SJCRH30 (cell line): Measurements from ENCODE around the gene CD28. TPM values are rescaled to one million over a fixed set of nuclear protein-coding genes. Genes with fewer than 3 reads are reported as not detected.
"Not testable (repeated sequence)": the region's sequence is repeated elsewhere in the genome, so short reads cannot be mapped to it uniquely, and the experiment has no call there.

Experiments
- DNase-seq, 2 experiments: peaks; one replicate each; pipeline ENCODE4 v3.0.0-alpha.2; 2015 to 2020
- H3K27ac ChIP-seq: fragments of 250-450 bp; sonication (Bioruptor Pico); 2 replicates; pipeline ENCODE4 v1.5.1; 2020; ENCODE audit warnings: mild to moderate bottlenecking, moderate library complexity
- H3K27me3 ChIP-seq: fragments of 250-450 bp; sonication (Bioruptor Pico); 2 replicates; pipeline ENCODE4 v1.5.1; 2020; ENCODE audit warnings: mild to moderate bottlenecking, moderate library complexity
- H3K36me3 ChIP-seq: fragments of 250-450 bp; sonication (Bioruptor Pico); 2 replicates; pipeline ENCODE4 v1.5.1; 2020; ENCODE audit warnings: mild to moderate bottlenecking, moderate library complexity
- H3K4me1 ChIP-seq: fragments of 250-450 bp; sonication (Bioruptor Pico); 2 replicates; pipeline ENCODE4 v1.5.1; 2020; ENCODE audit warnings: mild to moderate bottlenecking, moderate library complexity
- H3K4me3 ChIP-seq: fragments of 250-450 bp; sonication (Bioruptor Pico); 2 replicates; pipeline ENCODE4 v1.5.1; 2020; ENCODE audit warnings: mild to moderate bottlenecking, moderate library complexity
- H3K9me3 ChIP-seq: fragments of 250-450 bp; sonication (Bioruptor Pico); replicated peaks from 2 replicates; pipeline ENCODE4 v1.5.1; 2020; ENCODE audit warnings: mild to moderate bottlenecking, moderate library complexity
- total RNA-seq: library from RNA; depleted of rRNA; stranded (reverse); fragments of >200 nt; shearing (Covaris generic); gene quantifications from 2 replicates; pipeline ENCODE4 v1.2.3, GENCODE V29; 2014

Gene CD28
- total RNA-seq, 1 experiment from 2014 or later = 0.24 TPM

DNA sequence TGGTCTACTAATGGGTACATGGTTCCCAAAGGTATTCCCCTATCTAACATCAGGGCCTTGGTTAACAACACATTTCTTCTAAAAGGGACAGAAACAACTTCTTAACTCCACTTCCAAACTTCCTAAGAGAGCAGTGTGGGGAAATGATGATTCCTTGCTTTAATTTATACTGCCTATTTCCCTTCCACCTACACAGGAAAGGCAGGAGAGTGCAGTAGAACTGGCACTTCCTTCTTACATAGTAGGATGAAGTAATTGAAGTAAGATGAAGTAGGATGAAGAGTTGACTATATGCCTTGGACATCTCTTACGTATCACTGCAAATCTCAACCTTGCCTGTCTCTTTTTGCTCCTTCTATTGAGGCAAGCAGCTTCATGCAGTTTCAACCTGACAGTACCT is 54.7 kb downstream of the CD28 start:
- DNase-seq = no peak
- H3K27ac ChIP-seq = no peak overlapping the region
- no peaks in the 10 kb centered on the region for H3K4me1 ChIP-seq
- H3K9me3 ChIP-seq = peaks cover 3% of the 10 kb centered on the region; the same call in 1 of the 2 replicates
- no peaks in the 10 kb centered on the region for H3K27me3 ChIP-seq
- no peaks in the 10 kb centered on the region for H3K36me3 ChIP-seq
- H3K4me3 ChIP-seq = no peak overlapping the region

DNA sequence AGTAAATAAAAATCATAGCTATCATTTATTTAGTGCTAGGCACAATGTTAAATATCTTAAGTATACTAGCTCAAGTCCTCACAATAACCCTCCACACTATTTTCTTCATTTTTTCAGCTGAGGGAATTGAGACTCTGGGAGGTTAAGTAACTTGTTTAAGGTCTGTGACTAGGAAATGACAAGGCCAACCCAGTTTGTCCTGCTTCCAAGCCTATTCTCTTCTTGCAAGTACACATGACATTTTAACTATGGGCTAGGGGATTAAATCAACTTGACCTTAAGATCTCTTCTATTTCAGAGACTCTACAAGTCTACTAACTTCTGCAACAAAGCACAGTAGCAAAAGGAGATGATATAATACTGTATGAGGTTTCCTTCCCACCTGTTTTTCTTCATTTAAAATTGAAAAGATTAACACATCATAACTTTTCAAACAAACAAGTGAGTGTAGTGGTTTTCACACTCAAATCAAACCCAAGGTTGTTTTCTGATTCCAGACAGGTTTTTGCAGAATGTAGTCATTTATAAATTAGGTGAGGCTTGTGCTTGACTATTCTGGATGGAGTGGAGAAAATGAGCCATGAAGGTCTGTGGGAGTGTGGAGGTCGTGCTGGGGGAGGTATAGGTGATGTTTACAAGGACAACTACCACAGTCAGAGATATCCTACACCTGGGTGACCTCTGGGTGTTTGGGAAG is 57.0 kb downstream of the CD28 start:
- Histone ChIP-seq H3K27me3 (no peaks in the 10 kb centered on the region), H3K36me3 (no peaks in the 10 kb centered on the region), H3K27ac (no peak overlapping the region), H3K4me1 (no peaks in the 10 kb centered on the region), H3K9me3 (no peaks in the 10 kb centered on the region; the same call in 1 of the 2 replicates), H3K4me3 (no peak overlapping the region)
- no peak for DNase-seq

DNA sequence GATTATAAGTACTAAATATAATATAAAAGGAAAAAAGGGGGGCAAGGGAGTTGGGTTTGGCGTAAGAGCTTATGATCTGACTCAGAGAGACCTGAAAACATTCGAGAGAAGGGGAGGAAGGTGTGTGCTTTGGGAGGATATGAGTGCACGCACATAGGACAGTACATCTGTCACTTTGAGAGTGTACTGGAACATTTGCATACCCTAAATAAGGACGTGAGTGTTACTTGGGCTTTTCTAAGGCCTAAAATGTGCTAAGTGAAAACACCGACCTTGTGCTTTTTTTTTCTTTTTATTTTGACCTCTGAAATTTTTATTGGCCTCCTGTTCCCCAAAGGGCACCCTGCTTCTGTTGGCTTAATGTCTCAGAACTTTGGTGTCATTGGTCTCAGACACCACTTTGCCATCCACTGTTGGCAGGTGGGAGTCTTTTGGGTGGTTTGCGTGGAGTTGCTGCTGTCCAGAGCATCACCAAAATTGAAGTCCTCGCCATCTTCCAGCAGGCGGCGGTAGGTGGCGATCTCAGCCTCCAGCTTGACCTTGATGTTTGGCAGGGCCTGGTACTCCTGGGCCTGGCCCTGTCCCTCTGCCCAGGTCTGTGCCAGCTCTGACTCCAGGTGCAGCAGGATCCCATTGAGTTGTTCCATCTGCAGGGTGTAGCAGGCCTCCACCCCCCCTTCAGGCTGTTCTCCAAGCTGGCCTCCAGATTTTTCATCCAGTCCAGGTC is 57.7 kb downstream of the CD28 start:
- no peak for DNase-seq
- no peaks in the 10 kb centered on the region for H3K27me3 ChIP-seq
- H3K4me3 ChIP-seq = no peak overlapping the region
- no peaks in the 10 kb centered on the region; the same call in 1 of the 2 replicates for H3K9me3 ChIP-seq
- H3K4me1 ChIP-seq = no peaks in the 10 kb centered on the region
- no peaks in the 10 kb centered on the region for H3K36me3 ChIP-seq
- no peak overlapping the region for H3K27ac ChIP-seq

DNA sequence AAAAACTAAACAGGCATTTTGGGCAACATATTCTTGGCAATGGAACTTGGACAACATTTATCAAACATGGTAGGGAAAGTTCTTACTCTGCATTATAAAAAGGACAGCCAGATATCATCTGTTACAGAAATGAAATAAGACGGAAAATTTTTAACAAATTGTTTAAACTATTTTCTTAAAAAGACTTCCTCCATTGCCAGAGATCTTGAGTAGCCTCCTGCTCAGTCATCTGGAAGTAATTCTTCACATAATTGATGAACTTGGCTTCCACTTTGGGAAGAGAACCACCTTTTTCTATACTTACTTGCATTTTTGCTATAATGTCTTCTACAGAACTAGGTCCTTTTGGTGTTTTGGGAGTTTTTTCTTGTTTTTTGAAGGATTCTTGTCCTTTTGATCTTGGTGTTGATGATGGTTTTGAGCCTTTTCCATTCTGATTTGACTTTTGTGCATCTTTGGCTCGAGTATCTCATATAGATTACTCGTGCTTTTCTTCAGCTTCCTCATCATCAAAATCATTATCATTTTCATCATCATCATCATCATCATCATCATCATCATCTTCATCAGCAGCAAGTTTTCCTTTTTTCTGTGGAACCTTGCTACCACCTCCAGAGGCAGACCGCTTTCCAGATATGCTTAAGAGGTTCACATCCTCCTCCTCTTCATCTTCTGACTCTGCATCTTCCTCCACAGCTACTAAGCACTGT is 66.2 kb downstream of the CD28 start:
- no peaks in the 10 kb centered on the region for H3K27me3 ChIP-seq
- no peak for DNase-seq
- no peaks in the 10 kb centered on the region for H3K36me3 ChIP-seq
- H3K9me3 ChIP-seq = no peaks in the 10 kb centered on the region
- H3K4me3 ChIP-seq = no peak overlapping the region
- no peaks in the 10 kb centered on the region for H3K4me1 ChIP-seq
- H3K27ac ChIP-seq = no peak overlapping the region

DNA sequence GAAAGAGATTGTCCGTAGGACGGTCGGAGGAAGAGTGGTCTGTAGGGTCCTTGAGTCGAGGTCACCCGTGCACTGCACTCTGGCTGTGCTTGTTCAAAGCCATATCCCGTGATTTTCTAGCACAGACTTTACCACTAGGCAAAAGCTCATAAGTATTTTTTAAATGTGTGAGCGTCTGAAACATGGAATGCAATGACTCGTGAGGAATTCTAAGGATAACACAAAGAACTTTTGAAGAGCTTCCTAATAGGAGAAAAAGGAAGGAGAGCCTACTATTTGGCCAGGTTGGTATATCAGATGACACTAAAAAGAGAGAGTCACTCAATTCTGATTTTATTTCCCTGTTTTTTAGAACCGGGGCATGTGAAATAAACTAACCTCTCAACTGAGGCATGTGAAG is 68.3 kb downstream of the CD28 start:
- DNase-seq = no peak
- no peaks in the 10 kb centered on the region for H3K36me3 ChIP-seq
- H3K27me3 ChIP-seq = no peaks in the 10 kb centered on the region
- H3K9me3 ChIP-seq = no peaks in the 10 kb centered on the region
- no peak overlapping the region for H3K27ac ChIP-seq
- no peaks in the 10 kb centered on the region for H3K4me1 ChIP-seq
- no peak overlapping the region for H3K4me3 ChIP-seq

DNA sequence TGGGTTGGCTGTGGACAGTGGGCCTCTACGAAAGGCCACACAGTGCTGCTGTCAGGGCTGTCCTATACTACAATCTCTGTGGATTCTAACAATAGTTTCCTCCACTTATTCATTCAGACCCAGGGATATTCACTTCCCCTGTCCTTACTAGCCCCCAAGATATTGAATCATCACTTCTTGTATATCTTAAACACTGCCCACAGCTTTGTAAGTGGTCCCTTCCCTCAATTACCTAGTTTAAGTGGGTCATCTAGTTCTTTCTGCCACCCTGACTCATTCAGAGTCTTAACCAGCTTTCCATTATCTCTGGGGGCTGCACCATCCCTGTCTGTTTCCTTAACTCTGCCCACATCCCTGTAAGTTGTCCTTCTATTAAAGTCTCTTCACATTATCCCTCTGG is 69.2 kb downstream of the CD28 start:
- no peak overlapping the region for H3K27ac ChIP-seq
- DNase-seq = no peak
- H3K9me3 ChIP-seq = no peaks in the 10 kb centered on the region
- no peaks in the 10 kb centered on the region for H3K4me1 ChIP-seq
- H3K4me3 ChIP-seq = no peak overlapping the region
- no peaks in the 10 kb centered on the region for H3K36me3 ChIP-seq
- no peaks in the 10 kb centered on the region for H3K27me3 ChIP-seq

DNA sequence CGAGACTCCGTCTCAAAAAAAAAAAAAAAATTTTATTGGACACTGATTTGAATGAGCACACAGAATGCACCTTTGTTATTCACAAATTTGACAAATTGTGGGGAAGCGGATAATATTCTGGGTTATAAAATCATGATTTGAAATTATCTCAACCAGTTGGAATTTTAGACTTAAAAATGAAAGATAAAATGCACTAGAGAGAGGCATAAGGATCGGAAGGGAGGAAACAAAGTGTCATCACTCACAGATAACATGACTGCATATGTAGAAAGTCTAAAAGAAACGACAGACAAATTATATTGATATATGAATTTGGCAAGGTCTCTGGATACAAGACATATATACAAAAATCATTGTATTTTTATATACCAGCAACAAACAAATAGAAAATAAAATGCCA is 70.6 kb downstream of the CD28 start:
- H3K4me1 ChIP-seq = peaks cover 4% of the 10 kb centered on the region
- DNase-seq = no peak
- no peaks in the 10 kb centered on the region for H3K36me3 ChIP-seq
- H3K27ac ChIP-seq = no peak overlapping the region
- H3K4me3 ChIP-seq = no peak overlapping the region
- no peaks in the 10 kb centered on the region for H3K9me3 ChIP-seq
- no peaks in the 10 kb centered on the region for H3K27me3 ChIP-seq

DNA sequence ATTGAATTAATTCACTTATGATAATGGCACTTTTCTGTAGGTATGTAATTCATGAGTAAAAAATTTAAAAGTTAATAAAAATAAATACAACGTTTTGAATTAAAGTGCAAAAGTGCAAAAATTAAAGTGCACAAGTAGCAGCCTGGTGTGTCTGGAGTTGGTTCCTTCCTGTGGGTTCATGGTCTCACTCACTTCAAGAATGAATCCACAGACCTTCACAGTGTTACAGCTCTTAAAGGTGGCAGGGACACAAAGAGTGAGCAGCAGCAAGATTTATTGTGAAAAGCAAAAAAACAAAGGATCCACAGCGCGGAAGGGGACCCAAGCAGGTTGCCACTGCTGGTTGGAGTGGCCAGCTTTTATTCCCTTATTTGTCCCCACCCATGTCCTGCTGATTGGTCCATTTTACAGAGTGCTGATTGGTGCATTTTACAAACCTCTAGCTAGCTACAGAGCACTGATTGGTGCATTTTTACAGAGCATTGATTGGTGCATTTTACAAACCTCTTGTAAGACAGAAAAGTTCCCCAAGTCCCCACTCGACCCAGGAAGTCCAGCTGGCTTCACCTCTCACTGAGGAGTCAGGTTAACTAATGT is 73.1 kb downstream of the CD28 start:
- not testable (repeated sequence) for H3K27me3 ChIP-seq, DNase-seq

DNA sequence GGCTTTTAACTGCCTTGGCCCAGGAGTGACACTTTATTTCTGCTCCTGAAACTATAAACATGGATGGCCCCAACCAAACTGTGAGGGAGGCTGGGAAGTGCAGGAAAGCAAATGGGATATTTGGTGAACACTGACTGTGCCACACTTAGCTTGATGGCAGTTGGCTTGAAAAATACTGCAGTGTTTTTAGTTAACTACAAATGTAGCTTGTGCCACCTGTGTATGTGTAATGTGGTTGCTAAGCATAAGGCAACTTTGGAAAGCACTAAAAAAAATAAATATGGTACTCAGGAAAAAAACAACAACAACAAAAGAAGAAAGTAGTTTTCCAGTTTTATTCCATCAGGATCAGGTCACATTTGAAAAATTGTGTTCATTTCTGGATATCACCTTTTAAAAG is 73.8 kb downstream of the CD28 start:
- Histone ChIP-seq H3K9me3 (no peaks in the 10 kb centered on the region), H3K27ac (no peak overlapping the region), H3K4me3 (no peak overlapping the region), H3K27me3 (no peaks in the 10 kb centered on the region), H3K36me3 (no peaks in the 10 kb centered on the region), H3K4me1 (peaks cover 26% of the 10 kb centered on the region)
- no peak for DNase-seq

More for the DNA sequence above, 73.1 kb downstream of the CD28 start:
- not testable (repeated sequence) for H3K36me3 ChIP-seq, H3K9me3 ChIP-seq, H3K4me3 ChIP-seq, H3K27ac ChIP-seq
- peaks cover 26% of the 10 kb centered on the region for H3K4me1 ChIP-seq

DNA sequence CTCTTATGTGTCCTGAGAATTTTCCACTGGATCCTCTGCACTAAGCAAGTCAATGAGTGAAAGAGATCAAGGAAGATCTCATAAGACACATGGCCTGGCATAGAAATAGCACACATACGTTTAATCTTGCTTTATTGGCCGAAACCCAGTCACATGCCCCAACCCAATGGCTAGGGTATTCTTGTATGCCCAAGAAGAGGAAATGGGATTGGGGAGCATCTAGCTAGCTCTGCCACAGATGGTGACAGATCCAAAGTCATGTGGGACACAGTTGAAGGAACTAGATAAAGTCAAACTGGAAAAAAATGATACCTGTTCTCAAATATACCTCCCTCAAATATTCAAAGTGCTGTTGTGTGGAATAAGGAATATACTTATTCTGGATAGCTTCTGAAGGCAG is 74.7 kb downstream of the CD28 start:
- no peak for DNase-seq
- Histone ChIP-seq H3K27me3 (no peaks in the 10 kb centered on the region), H3K27ac (no peak overlapping the region), H3K4me3 (no peak overlapping the region), H3K36me3 (no peaks in the 10 kb centered on the region), H3K4me1 (peaks cover 26% of the 10 kb centered on the region), H3K9me3 (no peaks in the 10 kb centered on the region)

DNA sequence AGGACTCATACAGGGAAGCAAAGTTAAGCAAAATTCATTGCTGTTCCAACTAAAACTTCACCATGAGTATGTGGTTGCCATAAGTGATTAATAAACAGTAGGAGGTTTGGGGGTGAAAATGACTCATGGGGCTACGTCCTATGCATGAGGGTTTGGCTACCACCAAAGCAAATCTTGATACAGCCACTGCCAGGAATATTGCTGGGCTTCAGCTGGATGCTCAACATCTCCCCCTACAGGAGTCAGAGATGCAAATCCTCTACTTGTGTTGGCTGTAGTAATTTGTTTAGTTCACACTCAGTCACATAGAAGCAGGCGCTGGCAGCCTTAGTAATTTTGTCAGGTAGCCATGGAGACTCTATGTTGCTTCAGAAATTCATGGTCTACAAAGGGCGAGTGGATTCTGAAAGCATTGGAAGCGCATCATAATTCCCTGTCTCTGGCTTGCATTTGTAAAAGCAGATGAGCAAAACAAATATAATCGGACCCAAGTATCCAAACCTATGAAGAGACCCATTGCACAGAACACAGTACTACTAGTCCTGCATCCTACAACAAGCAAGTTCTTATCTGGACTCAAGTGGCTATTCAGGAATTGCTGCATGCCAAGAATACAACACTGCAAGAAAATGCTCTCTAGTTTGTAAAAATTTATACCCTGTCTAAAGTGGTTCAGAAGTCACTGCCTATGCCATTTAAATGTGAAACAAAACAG is 76.0 kb downstream of the CD28 start:
- Histone ChIP-seq H3K27me3 (no peaks in the 10 kb centered on the region), H3K4me1 (peaks cover 26% of the 10 kb centered on the region), H3K4me3 (no peak overlapping the region), H3K27ac (peak overlapping the region; percentile 33; the same call in 1 of the 2 replicates), H3K9me3 (no peaks in the 10 kb centered on the region), H3K36me3 (no peaks in the 10 kb centered on the region)
- DNase-seq = peak; percentile 76 to 88

DNA sequence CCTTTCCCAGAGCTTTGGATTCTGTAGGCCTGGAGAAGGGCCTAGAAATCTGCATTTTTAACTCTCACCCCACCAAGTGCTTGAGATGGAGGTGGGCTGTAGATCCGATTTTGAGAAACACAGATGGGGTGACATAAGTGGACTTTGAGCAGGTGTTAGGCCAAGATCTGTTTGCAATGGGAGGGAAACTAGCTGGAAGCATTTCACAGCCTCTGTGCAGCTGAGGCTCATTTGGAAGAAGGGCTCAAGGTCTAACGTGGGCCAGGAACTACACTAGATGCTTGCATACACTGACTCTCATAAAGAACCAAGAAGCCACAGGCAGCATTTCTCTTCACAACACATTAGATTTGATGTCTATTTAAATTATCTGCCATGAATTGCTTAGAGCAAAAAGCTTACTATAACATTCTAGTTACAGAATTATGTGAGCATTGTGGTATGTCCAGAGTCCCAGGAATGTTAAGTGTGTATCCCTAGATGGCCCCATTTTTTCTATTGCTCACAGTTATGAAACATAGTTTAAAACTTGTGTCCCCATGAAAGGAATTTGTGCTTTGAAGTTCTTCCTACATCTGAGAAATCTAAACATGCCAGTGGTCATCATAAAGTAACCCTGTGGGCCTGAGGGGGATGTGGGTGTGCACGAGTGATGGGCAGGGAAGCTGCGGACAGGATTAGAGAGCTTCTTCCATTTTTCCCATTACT is 77.2 kb downstream of the CD28 start:
- Histone ChIP-seq H3K4me3 (no peak overlapping the region), H3K27me3 (no peaks in the 10 kb centered on the region), H3K9me3 (no peaks in the 10 kb centered on the region), H3K4me1 (peaks cover 26% of the 10 kb centered on the region), H3K27ac (peak overlapping the region; percentile 58), H3K36me3 (no peaks in the 10 kb centered on the region)
- peak; percentile 55 to 60 for DNase-seq

DNA sequence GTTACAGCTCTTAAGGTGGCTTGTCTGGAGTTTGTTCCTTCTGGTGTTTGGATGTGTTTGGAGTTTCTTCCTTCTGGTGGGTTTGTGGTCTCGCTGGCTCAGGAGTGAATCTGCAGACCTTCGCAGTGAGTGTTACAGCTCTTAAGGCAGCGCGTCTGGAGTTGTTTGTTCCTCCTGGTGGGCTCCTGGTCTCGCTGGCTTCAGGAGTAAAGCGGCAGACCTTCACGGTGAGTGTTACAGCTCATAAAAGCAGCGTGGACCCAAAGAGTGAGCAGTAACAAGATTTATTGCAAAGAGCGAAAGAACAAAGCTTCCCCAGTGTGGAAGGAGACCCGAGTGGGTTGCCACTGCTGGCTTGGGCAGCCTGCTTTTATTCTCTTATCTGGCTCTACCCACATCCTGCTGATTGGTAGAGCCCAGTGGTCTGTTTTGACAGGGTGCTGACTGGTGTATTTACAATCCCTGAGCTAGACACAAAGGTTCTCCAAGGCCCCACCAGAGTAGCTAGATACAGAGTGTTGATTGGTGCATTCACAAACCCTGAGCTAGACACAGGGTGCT is 78.4 kb downstream of the CD28 start:
- Histone ChIP-seq H3K27ac (peak overlapping the region; percentile 58; the same call in 1 of the 2 replicates), H3K4me1 (peaks cover 26% of the 10 kb centered on the region)
- H3K9me3 ChIP-seq, DNase-seq, H3K27me3 ChIP-seq, H3K36me3 ChIP-seq, H3K4me3 ChIP-seq: not testable (repeated sequence)
